Stimulated activated CD4-positive, alpha-beta T cell treated with anti-CD3 and anti-CD28 coated beads, Interleukin-1b, Interleukin-23, amount 100 ng/mL, for 24 hours (primary cell): ENCODE measurements around the gene DSPP.

ENCODE experiments used
- DNase-seq, 4 experiments: peaks; one replicate each; pipeline ENCODE4 v3.0.0-alpha.2; 2020; ENCODE audit warnings: low read depth in 4 of 4, low spot score in 1 of 4

Gene DSPP

GRCh38 chr4:87624698-87625097 is 16.4 kb downstream of the DSPP start:
- no peak for DNase-seq

- DNase-seq = no peak
Observed at GRCh38 chr4:87631668-87632067, 23.3 kb downstream of the DSPP start.

DNA sequence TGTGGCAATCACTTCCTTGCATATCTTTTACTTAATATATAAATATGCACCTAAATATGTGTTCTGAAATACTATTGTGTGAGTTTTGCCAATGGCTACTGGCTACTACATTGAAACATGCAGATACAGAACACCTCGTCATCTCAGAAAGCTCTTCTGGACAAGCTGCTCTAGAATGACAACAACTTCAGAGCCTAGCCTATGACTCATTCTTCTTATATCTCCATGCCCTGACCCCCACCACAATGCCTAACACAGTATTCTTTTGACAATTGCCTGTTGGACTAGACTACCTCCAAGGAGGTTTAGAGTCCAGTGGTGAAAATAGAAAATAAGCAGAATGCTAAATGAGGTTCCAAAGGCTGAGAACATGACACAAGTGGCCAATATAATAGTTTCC is 24.1 kb downstream of the DSPP start:
- no peak for DNase-seq

GRCh38 chr4:87633243-87633642 is 24.9 kb downstream of the DSPP start:
- no peak for DNase-seq

DNA sequence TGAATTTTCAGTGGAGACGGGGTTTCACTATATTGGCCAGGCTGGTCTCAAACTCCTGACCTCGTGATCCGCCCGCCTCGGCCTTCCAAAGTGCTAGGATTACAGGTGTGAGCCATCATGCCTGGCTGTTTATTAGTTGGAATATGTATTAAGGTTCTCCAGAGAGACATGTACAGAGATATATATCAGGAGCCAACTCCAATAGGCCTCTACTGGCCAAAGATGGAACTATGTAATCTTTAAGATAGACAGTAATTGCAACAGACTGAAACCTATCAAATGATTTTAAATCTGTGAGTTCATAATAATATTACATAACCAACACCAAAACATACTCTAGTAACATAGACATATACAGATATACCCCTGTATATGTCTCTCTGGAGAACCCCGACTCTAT is 36.0 kb downstream of the DSPP start:
- no peak for DNase-seq

GRCh38 chr4:87649980-87650379 is 41.7 kb downstream of the DSPP start, which contains the start of gene DMP1:
TSS of gene DMP1 (plus strand) at chr4:87650280. CDS start at chr4:87656493, 6,213 bp downstream.
- no peak for DNase-seq

- DNase-seq = no peak
Observed at GRCh38 chr4:87650938-87651337, 42.6 kb downstream of the DSPP start.

DNA sequence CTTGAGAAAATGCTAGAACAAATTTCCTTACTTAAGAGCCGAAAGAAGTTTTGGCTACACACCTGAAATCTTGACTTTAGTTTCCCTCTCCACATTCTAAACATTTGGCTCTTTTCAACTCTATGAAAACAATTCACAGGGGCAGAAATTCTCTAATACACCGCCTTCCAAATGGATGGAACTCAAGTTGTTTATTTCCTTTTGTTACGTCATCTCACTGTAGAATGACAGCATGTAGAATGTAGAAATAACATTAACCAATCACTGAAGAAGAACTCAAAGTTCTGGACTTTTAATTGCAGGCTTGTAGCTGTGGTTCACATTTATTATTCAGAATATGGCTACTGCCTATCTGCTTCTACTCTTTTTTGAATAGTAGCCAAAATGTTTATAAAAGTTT is 43.6 kb downstream of the DSPP start:
- no peak for DNase-seq

GRCh38 chr4:87654487-87655044 is 46.2 kb downstream of the DSPP start:
- no peak for DNase-seq

DNA sequence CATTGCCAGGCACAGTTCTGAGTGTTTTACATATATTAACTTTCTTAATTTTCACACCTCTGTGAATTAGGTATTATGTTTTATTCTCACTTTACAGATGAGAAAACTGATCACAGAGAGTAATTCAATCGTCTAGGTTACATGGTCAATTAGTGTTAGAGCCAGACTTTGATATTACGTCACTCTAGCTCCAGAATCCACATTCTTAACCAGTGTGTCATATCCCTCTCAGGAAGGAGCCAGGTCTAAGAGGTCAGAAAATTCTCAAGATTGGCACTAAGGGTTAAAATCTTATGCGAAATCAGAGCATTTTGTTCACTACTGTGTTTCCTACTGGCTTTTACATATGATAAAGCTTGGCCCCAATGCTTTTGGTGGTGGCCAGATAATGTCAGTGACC is 49.2 kb downstream of the DSPP start:
- no peak for DNase-seq

- no peak for DNase-seq
Observed at GRCh38 chr4:87659247-87659931, 51.1 kb downstream of the DSPP start.

GRCh38 chr4:87662871-87663270 is 54.5 kb downstream of the DSPP start:
- DNase-seq = no peak
